Hepatocyte (in vitro differentiated cells): ENCODE measurements around the gene CDPF1. TPM values are rescaled to one million over a fixed set of nuclear protein-coding genes. Genes with fewer than 3 reads are reported as not detected.

ENCODE experiments used
- DNase-seq: peaks from one replicate; pipeline ENCODE4 v3.0.0-alpha.2; 2016; ENCODE audit warnings: low spot score
- H2AFZ ChIP-seq: fragments of 200-600 bp; sonication (generic); 2 replicates; pipeline ENCODE4 v1.6.0; 2016; ENCODE audit warnings: antibody characterized with exemption, mild to moderate bottlenecking
- H3K27ac ChIP-seq: fragments of 200-600 bp; sonication (generic); 2 replicates; pipeline ENCODE4 v1.5.1; 2016; ENCODE audit warnings: mild to moderate bottlenecking
- H3K27me3 ChIP-seq: fragments of 200-600 bp; sonication (generic); 2 replicates; pipeline ENCODE4 v1.6.1; 2016
- H3K36me3 ChIP-seq: fragments of 200-600 bp; sonication (generic); replicated peaks from 2 replicates; pipeline ENCODE4 v1.5.1; 2016; ENCODE audit warnings: low read depth; ENCODE audit not compliant: insufficient read depth
- H3K4me1 ChIP-seq: fragments of 200-600 bp; sonication (generic); 2 replicates; pipeline ENCODE4 v1.5.1; 2016; ENCODE audit warnings: mild to moderate bottlenecking, moderate library complexity; ENCODE audit not compliant: insufficient read depth
- H3K4me2 ChIP-seq: fragments of 200-600 bp; sonication (generic); 2 replicates; pipeline ENCODE4 v1.6.0; 2016
- H3K4me3 ChIP-seq: fragments of 200-600 bp; sonication (generic); 2 replicates; pipeline ENCODE4 v1.5.1; 2016; ENCODE audit warnings: mild to moderate bottlenecking
- H3K79me2 ChIP-seq: fragments of 200-600 bp; sonication (generic); 2 replicates; pipeline ENCODE4 v1.6.0; 2017; ENCODE audit warnings: mild to moderate bottlenecking
- H3K9me2 ChIP-seq: fragments of 200-600 bp; sonication (generic); replicated peaks from 2 replicates; pipeline ENCODE4 v1.6.0; 2017; ENCODE audit warnings: mild to moderate bottlenecking; ENCODE audit not compliant: insufficient read depth
- H3K9me3 ChIP-seq: fragments of 200-600 bp; sonication (generic); 2 replicates; pipeline ENCODE4 v1.5.1; 2016; ENCODE audit warnings: low read depth, mild to moderate bottlenecking
- H4K20me1 ChIP-seq: fragments of 200-600 bp; sonication (generic); 2 replicates; pipeline ENCODE4 v1.6.0; 2016; ENCODE audit warnings: mild to moderate bottlenecking; ENCODE audit not compliant: insufficient read depth, poor library complexity, severe bottlenecking
- CTCF ChIP-seq: fragments of 200-600 bp; sonication (generic); IDR thresholded peaks from 2 replicates; pipeline ENCODE4 v1.5.1; 2016; ENCODE audit warnings: antibody characterized with exemption, mild to moderate bottlenecking; ENCODE audit not compliant: poor library complexity
- EZH2 ChIP-seq: fragments of 200-600 bp; sonication (generic); IDR thresholded peaks from 2 replicates; pipeline ENCODE4 v1.6.1; 2016; ENCODE audit warnings: antibody characterized with exemption, mild to moderate bottlenecking, borderline replicate concordance
- EZH2phosphoT487 ChIP-seq: fragments of 200-600 bp; sonication (generic); IDR thresholded peaks from one replicate; pipeline ENCODE4 v1.6.1; 2018; ENCODE audit warnings: antibody characterized with exemption, mild to moderate bottlenecking, low read depth, moderate library complexity; ENCODE audit not compliant: unreplicated experiment, severe bottlenecking
- WGBS: methylation state at CpG from one replicate; pipeline ENCODE4 v1.1.6; 2016; ENCODE audit warnings: low lambda C conversion rate; ENCODE audit errors: missing lambda C conversion rate; 5-methylcytosine and 5-hydroxymethylcytosine counted together
- polyA plus RNA-seq: library from polyadenylated mRNA; unstranded; fragments of >200 nt; fragmentation: Nextera tagmentation; extraction: Ambion mirVana; gene quantifications from 2 replicates; pipeline ENCODE4 v1.2.1, GENCODE V29; 2016
- total RNA-seq: library from RNA; depleted of rRNA; stranded (reverse); fragments of >200 nt; gene quantifications from 2 replicates; pipeline ENCODE4 v1.2.3, GENCODE V29; 2014

CDPF1 gene
- total and polyA plus RNA-seq, 2 experiments from 2014 or later, result 8.2 to 13.6 TPM

GRCh38 chr22:46288846-46289243 is 38.8 kb upstream of the CDPF1 start:
- Histone ChIP-seq H4K20me1 (no peaks in the 10 kb centered on the region), H3K27ac (no peak overlapping the region), H3K4me1 (no peaks in the 10 kb centered on the region), H3K9me2 (no peaks in the 10 kb centered on the region), H2AFZ (no peak overlapping the region), H3K4me3 (no peak overlapping the region), H3K9me3 (no peaks in the 10 kb centered on the region), H3K4me2 (no peak overlapping the region), H3K36me3 (no peaks in the 10 kb centered on the region), H3K27me3 (no peaks in the 10 kb centered on the region), H3K79me2 (no peaks in the 10 kb centered on the region)
- WGBS, result 96% methylated on average over 7 of the region's 7 CpGs
- no peak for DNase-seq
- TF ChIP-seq EZH2phosphoT487, result no peak
- TF ChIP-seq CTCF, result no peak
- no peak for TF ChIP-seq EZH2

GRCh38 chr22:46287873-46288751 is 38.0 kb upstream of the CDPF1 start:
- no peaks in the 10 kb centered on the region for H3K9me3 ChIP-seq
- H3K36me3 ChIP-seq, result no peaks in the 10 kb centered on the region
- H3K9me2 ChIP-seq, result no peaks in the 10 kb centered on the region
- no peaks in the 10 kb centered on the region for H3K79me2 ChIP-seq
- H3K4me3 ChIP-seq, result no peak overlapping the region
- no peaks in the 10 kb centered on the region for H4K20me1 ChIP-seq
- no peak overlapping the region for H3K27ac ChIP-seq
- TF ChIP-seq EZH2 (no peak), CTCF (no peak), EZH2phosphoT487 (no peak)
- H3K27me3 ChIP-seq, result no peaks in the 10 kb centered on the region
- 92% methylated on average over 24 of the region's 24 CpGs for WGBS
- no peak overlapping the region for H2AFZ ChIP-seq
- no peaks in the 10 kb centered on the region for H3K4me1 ChIP-seq
- H3K4me2 ChIP-seq, result no peak overlapping the region
- DNase-seq, result no peak

GRCh38 chr22:46286941-46287872 is 37.1 kb upstream of the CDPF1 start:
- Histone ChIP-seq H3K27me3 (no peaks in the 10 kb centered on the region), H3K79me2 (no peaks in the 10 kb centered on the region), H2AFZ (no peak overlapping the region), H3K36me3 (no peaks in the 10 kb centered on the region), H3K9me2 (no peaks in the 10 kb centered on the region), H3K9me3 (no peaks in the 10 kb centered on the region), H3K4me2 (no peak overlapping the region), H4K20me1 (no peaks in the 10 kb centered on the region), H3K4me3 (no peak overlapping the region), H3K27ac (no peak overlapping the region), H3K4me1 (no peaks in the 10 kb centered on the region)
- 95% methylated on average over 15 of the region's 15 CpGs for WGBS
- no peak for TF ChIP-seq EZH2phosphoT487
- no peak for TF ChIP-seq EZH2
- no peak for TF ChIP-seq CTCF
- DNase-seq, result no peak
